Measurements from ENCODE around the gene HOXB8. TPM values are rescaled to one million over a fixed set of nuclear protein-coding genes. Genes with fewer than 3 reads are reported as not detected.
A peak's percentile ranks its signal among the peaks of the same experiment; 100 is the strongest.

The HOXB8 gene
- total and polyA plus RNA-seq, 8 donors = 0.32 to 1.6 (median 0.70) TPM

GRCh38 chr17:48637323-48638260 lies 22.5 kb upstream of the HOXB8 start:
- ATAC-seq = no peak
- Histone ChIP-seq H3K27ac (no peak overlapping the region), H3K4me1 (no peaks in the 10 kb centered on the region), H3K36me3 (no peaks in the 10 kb centered on the region), H3K9me3 (no peaks in the 10 kb centered on the region), H3K27me3 (peaks cover 100% of the 10 kb centered on the region in 2 donors), H3K4me3 (no peak overlapping the region)
- no peak for TF ChIP-seq CTCF (IDR thresholded peaks at IDR 0.05)
- intact Hi-C loops (cut with DNase I) = no loop called here
- no peak for DNase-seq

GRCh38 chr17:48636177-48637018 lies 21.3 kb upstream of the HOXB8 start:
- DNase-seq (peak; percentile 53 to 83 (median 71)), ATAC-seq (peak; percentile 78)
- intact Hi-C loops (cut with DNase I) = no loop called here
- H3K9me3 ChIP-seq = no peaks in the 10 kb centered on the region
- H3K36me3 ChIP-seq = no peaks in the 10 kb centered on the region
- peaks cover 99 to 100% of the 10 kb centered on the region in 2 donors for H3K27me3 ChIP-seq
- no peaks in the 10 kb centered on the region for H3K4me1 ChIP-seq
- peak; percentile 23 to 32 for TF ChIP-seq CTCF (IDR thresholded peaks at IDR 0.05)
- no peak overlapping the region for H3K4me3 ChIP-seq
- no peak overlapping the region for H3K27ac ChIP-seq

GRCh38 chr17:48634493-48635208 lies 19.6 kb upstream of the HOXB8 start:
- Histone ChIP-seq H3K27me3 (peaks cover 99 to 100% of the 10 kb centered on the region in 2 donors), H3K27ac (no peak overlapping the region), H3K4me1 (no peaks in the 10 kb centered on the region), H3K36me3 (no peaks in the 10 kb centered on the region), H3K9me3 (no peaks in the 10 kb centered on the region), H3K4me3 (no peak overlapping the region)
- DNase-seq (no peak), ATAC-seq (no peak)
- intact Hi-C loops (cut with DNase I) = no loop called here
- no peak for TF ChIP-seq CTCF (IDR thresholded peaks at IDR 0.05)

GRCh38 chr17:48633266-48633677 lies 18.2 kb upstream of the HOXB8 start:
- DNase-seq (peak in 1 of 4 donors; percentile 59), ATAC-seq (no peak)
- intact Hi-C loops (cut with DNase I) = no loop called here
- no peaks in the 10 kb centered on the region for H3K4me1 ChIP-seq
- H3K27ac ChIP-seq = no peak overlapping the region
- H3K4me3 ChIP-seq = no peak overlapping the region
- no peak for TF ChIP-seq CTCF (IDR thresholded peaks at IDR 0.05)
- H3K36me3 ChIP-seq = no peaks in the 10 kb centered on the region
- H3K9me3 ChIP-seq = no peaks in the 10 kb centered on the region
- peaks cover 99 to 100% of the 10 kb centered on the region in 2 donors for H3K27me3 ChIP-seq

Data from left lung (tissue), 10 donors.